SK-N-SH treated with all-trans-retinoic acid at 6 μM for 48 hours (cell line): Measurements from ENCODE around the gene FUOM.

Source experiments
- ATAC-seq: fragments of 200-7000 bp; cut with Tn5 transposase; 3 replicates; pipeline ENCODE4 v1.9.1; 2020; ENCODE audit warnings: mild to moderate bottlenecking, moderate library complexity
- ARNTL ChIP-seq: fragments of 450-650 bp; formaldehyde crosslinking; IDR thresholded peaks from 2 replicates; pipeline ENCODE4 v1.5.0; 2020; ENCODE audit warnings: low read depth, mild to moderate bottlenecking, moderate library complexity, borderline replicate concordance
- BACH2 ChIP-seq: fragments of 250-450 bp; sonication (Bioruptor Pico); IDR thresholded peaks from 2 replicates; pipeline ENCODE4 v1.9.0; 2021; ENCODE audit warnings: mild to moderate bottlenecking, borderline replicate concordance
- CSDC2 ChIP-seq: fragments of 250-450 bp; sonication (Bioruptor Pico); IDR thresholded peaks from 2 replicates; pipeline ENCODE4 v1.5.0; 2020; ENCODE audit warnings: mild to moderate bottlenecking, moderate library complexity
- ESRRG ChIP-seq: fragments of 250-450 bp; sonication (Bioruptor Pico); IDR thresholded peaks from 2 replicates; pipeline ENCODE4 v1.6.1; 2021; ENCODE audit warnings: mild to moderate bottlenecking
- GLIS3 ChIP-seq: fragments of 250-450 bp; sonication (Bioruptor Pico); IDR thresholded peaks from 2 replicates; pipeline ENCODE4 v1.5.0; 2020; ENCODE audit warnings: mild to moderate bottlenecking, moderate library complexity
- ISL1 ChIP-seq: fragments of 250-450 bp; sonication (Bioruptor Pico); IDR thresholded peaks from 2 replicates; pipeline ENCODE4 v2.1.2; 2022; ENCODE audit warnings: mild to moderate bottlenecking, moderate library complexity
- OSR1 ChIP-seq: fragments of 250-450 bp; sonication (Bioruptor Pico); IDR thresholded peaks from 2 replicates; pipeline ENCODE4 v1.8.0; 2022; ENCODE audit warnings: moderate library complexity, mild to moderate bottlenecking, inconsistent platforms
- PATZ1 ChIP-seq: fragments of 250-450 bp; sonication (Bioruptor Pico); IDR thresholded peaks from 2 replicates; pipeline ENCODE4 v1.8.0; 2020; ENCODE audit warnings: mild to moderate bottlenecking, moderate library complexity, borderline replicate concordance
- SNAI2 ChIP-seq: fragments of 250-450 bp; sonication (Bioruptor Pico); IDR thresholded peaks from 2 replicates; pipeline ENCODE4 v1.5.0; 2020; ENCODE audit warnings: mild to moderate bottlenecking, moderate library complexity
- TCF4 ChIP-seq: fragments of 250-450 bp; sonication (Bioruptor Pico); IDR thresholded peaks from 2 replicates; pipeline ENCODE4 v1.8.0; 2021; ENCODE audit warnings: mild to moderate bottlenecking, moderate library complexity, borderline replicate concordance
- TOX ChIP-seq: fragments of 250-450 bp; sonication (Bioruptor Pico); IDR thresholded peaks from 2 replicates; pipeline ENCODE4 v1.8.0; 2021; ENCODE audit warnings: mild to moderate bottlenecking, moderate library complexity, borderline replicate concordance
- ZFP3 ChIP-seq: fragments of 250-450 bp; sonication (Bioruptor Pico); IDR thresholded peaks from 2 replicates; pipeline ENCODE4 v1.5.0; 2020; ENCODE audit warnings: mild to moderate bottlenecking, moderate library complexity
- ZFP30 ChIP-seq: fragments of 450-650 bp; formaldehyde crosslinking; IDR thresholded peaks from 2 replicates; pipeline ENCODE4 v1.5.0; 2022; ENCODE audit warnings: mild to moderate bottlenecking, moderate library complexity
- ZNF565 ChIP-seq: fragments of 450-650 bp; formaldehyde crosslinking; conservative IDR thresholded peaks from 2 replicates; pipeline ENCODE4 v1.5.0; 2020; ENCODE audit warnings: low read depth, mild to moderate bottlenecking, moderate library complexity
- ZNF70 ChIP-seq: fragments of 450-650 bp; formaldehyde crosslinking; IDR thresholded peaks from 2 replicates; pipeline ENCODE4 v1.5.0; 2020; ENCODE audit warnings: mild to moderate bottlenecking, moderate library complexity
- ZNF8 ChIP-seq: fragments of 450-650 bp; formaldehyde crosslinking; IDR thresholded peaks from 2 replicates; pipeline ENCODE4 v1.5.0; 2020; ENCODE audit warnings: mild to moderate bottlenecking, moderate library complexity
- TF ChIP-seq, protein P1 (sequence below): fragments of 250-450 bp; sonication (Bioruptor Pico); IDR thresholded peaks from 2 replicates; pipeline ENCODE4 v1.8.0; 2021; ENCODE audit warnings: low read depth, mild to moderate bottlenecking, moderate library complexity, borderline replicate concordance
- TF ChIP-seq, protein P2 (sequence below): fragments of 250-450 bp; sonication (Bioruptor Pico); IDR thresholded peaks from 2 replicates; pipeline ENCODE4 v1.5.1; 2020; ENCODE audit warnings: low read depth, mild to moderate bottlenecking, moderate library complexity
- TF ChIP-seq, protein P3 (sequence below): fragments of 250-450 bp; sonication (Bioruptor Pico); IDR thresholded peaks from 2 replicates; pipeline ENCODE4 v1.5.0; 2020; ENCODE audit warnings: mild to moderate bottlenecking, moderate library complexity
- TF ChIP-seq, protein P4 (sequence below): fragments of 250-450 bp; sonication (Bioruptor Pico); IDR thresholded peaks from 2 replicates; pipeline ENCODE4 v1.5.1; 2021; ENCODE audit warnings: mild to moderate bottlenecking, moderate library complexity

The FUOM gene

DNA sequence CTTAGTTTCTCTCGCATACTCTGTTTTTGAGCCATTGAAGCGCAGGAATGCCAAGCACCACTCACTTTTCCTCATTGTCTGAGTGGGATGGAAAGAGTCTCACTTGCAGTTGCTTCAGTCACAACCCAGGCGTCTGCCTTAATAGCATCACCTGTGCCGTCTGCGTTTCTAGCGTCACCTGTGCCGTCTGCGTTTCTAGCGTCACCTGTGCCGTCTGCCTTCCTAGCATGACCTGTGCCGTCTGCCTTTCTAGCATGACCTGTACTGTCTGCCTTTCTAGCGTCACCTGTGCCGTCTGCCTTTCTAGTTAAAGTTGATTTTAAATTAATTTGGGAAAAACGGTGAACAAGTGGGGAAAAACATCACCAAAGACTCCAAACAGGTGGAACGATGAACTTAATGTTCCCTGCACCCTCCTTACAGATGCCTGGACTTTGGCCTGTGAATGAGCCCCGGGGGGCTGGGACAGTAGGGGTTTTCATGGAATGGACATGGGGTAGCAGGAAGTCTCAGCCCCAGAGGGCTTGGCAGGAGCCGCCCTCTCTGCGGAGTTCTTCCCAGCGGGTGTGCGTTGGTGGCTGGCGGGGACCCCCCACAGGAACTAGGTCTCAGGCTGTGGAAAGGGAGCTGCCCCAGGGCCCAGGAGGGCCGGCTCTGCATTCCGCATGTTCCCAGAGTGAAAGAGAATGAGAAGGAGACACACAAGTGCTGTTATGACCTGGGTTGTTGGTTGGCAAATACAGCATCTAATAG is 45.6 kb downstream of the FUOM start:
- TF ChIP-seq ARNTL (CRISPR knock-in tag) (no peak), GLIS3 (CRISPR knock-in tag) (no peak), TCF4 (CRISPR knock-in tag) (no peak), ZNF70 (CRISPR knock-in tag) (no peak), BACH2 (CRISPR knock-in tag) (no peak), ZFP30 (CRISPR knock-in tag) (no peak), TOX (CRISPR knock-in tag) (no peak), CSDC2 (CRISPR knock-in tag) (no peak), SNAI2 (no peak), ESRRG (CRISPR knock-in tag) (no peak), ISL1 (no peak), ZNF8 (no peak), ZNF565 (no peak)
- TF ChIP-seq, protein P1, sequence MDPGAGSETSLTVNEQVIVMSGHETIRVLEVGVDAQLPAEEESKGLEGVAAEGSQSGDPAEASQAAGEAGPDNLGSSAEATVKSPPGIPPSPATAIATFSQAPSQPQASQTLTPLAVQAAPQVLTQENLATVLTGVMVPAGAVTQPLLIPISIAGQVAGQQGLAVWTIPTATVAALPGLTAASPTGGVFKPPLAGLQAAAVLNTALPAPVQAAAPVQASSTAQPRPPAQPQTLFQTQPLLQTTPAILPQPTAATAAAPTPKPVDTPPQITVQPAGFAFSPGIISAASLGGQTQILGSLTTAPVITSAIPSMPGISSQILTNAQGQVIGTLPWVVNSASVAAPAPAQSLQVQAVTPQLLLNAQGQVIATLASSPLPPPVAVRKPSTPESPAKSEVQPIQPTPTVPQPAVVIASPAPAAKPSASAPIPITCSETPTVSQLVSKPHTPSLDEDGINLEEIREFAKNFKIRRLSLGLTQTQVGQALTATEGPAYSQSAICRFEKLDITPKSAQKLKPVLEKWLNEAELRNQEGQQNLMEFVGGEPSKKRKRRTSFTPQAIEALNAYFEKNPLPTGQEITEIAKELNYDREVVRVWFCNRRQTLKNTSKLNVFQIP (CRISPR knock-in tag) = no peak
- TF ChIP-seq, protein P2, sequence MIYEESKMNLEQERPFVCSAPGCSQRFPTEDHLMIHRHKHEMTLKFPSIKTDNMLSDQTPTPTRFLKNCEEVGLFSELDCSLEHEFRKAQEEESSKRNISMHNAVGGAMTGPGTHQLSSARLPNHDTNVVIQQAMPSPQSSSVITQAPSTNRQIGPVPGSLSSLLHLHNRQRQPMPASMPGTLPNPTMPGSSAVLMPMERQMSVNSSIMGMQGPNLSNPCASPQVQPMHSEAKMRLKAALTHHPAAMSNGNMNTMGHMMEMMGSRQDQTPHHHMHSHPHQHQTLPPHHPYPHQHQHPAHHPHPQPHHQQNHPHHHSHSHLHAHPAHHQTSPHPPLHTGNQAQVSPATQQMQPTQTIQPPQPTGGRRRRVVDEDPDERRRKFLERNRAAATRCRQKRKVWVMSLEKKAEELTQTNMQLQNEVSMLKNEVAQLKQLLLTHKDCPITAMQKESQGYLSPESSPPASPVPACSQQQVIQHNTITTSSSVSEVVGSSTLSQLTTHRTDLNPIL = no peak
- TF ChIP-seq, protein P3, sequence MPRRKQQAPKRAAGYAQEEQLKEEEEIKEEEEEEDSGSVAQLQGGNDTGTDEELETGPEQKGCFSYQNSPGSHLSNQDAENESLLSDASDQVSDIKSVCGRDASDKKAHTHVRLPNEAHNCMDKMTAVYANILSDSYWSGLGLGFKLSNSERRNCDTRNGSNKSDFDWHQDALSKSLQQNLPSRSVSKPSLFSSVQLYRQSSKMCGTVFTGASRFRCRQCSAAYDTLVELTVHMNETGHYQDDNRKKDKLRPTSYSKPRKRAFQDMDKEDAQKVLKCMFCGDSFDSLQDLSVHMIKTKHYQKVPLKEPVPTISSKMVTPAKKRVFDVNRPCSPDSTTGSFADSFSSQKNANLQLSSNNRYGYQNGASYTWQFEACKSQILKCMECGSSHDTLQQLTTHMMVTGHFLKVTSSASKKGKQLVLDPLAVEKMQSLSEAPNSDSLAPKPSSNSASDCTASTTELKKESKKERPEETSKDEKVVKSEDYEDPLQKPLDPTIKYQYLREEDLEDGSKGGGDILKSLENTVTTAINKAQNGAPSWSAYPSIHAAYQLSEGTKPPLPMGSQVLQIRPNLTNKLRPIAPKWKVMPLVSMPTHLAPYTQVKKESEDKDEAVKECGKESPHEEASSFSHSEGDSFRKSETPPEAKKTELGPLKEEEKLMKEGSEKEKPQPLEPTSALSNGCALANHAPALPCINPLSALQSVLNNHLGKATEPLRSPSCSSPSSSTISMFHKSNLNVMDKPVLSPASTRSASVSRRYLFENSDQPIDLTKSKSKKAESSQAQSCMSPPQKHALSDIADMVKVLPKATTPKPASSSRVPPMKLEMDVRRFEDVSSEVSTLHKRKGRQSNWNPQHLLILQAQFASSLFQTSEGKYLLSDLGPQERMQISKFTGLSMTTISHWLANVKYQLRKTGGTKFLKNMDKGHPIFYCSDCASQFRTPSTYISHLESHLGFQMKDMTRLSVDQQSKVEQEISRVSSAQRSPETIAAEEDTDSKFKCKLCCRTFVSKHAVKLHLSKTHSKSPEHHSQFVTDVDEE (CRISPR knock-in tag) = no peak
- TF ChIP-seq, all 23 proteins: peak for 0
- no peak for ATAC-seq

DNA sequence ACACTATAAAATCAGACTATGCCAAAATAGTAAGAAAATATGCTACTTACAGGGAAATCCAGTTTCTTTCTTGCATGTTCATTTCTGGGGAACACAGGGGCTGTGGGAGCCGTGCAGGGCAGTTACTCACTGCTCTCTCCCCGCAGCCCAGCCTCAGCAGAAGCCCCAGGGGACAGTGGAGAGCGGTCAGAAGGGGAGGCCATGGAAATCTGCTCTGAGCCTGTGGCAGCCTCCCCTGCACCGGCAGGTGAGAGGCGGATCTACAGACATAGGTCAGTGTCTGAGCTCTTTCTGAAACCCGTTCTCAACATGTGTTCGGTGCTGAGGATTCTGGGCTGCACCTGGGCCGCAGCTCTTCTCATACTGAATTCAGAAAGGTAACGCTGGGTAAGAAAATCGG is 46.2 kb downstream of the FUOM start:
- ATAC-seq = no peak
- TF ChIP-seq ZFP3 (CRISPR knock-in tag) = no peak
- TF ChIP-seq OSR1 (CRISPR knock-in tag) = no peak
- no peak for TF ChIP-seq TOX (CRISPR knock-in tag)
- no peak for TF ChIP-seq PATZ1
- TF ChIP-seq, protein P1 (CRISPR knock-in tag) = no peak
- no peak for TF ChIP-seq ZNF70 (CRISPR knock-in tag)
- no peak for TF ChIP-seq SNAI2
- TF ChIP-seq GLIS3 (CRISPR knock-in tag) = no peak
- TF ChIP-seq, protein P4, sequence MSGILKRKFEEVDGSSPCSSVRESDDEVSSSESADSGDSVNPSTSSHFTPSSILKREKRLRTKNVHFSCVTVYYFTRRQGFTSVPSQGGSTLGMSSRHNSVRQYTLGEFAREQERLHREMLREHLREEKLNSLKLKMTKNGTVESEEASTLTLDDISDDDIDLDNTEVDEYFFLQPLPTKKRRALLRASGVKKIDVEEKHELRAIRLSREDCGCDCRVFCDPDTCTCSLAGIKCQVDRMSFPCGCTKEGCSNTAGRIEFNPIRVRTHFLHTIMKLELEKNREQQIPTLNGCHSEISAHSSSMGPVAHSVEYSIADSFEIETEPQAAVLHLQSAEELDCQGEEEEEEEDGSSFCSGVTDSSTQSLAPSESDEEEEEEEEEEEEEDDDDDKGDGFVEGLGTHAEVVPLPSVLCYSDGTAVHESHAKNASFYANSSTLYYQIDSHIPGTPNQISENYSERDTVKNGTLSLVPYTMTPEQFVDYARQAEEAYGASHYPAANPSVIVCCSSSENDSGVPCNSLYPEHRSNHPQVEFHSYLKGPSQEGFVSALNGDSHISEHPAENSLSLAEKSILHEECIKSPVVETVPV (CRISPR knock-in tag) = no peak
